K562 (cell line): ENCODE data around the gene COMMD10. TPM values are rescaled to one million over a fixed set of nuclear protein-coding genes. Genes with fewer than 3 reads are reported as not detected.

Source experiments
- CTBP1 ChIP-seq: fragments of 450-650 bp; IDR thresholded peaks from 2 replicates; pipeline ENCODE4 v1.6.1; 2016; ENCODE audit warnings: borderline replicate concordance
- CTCFL ChIP-seq: IDR thresholded peaks from 2 replicates; pipeline ENCODE4 v1.6.1; 2011; ENCODE audit warnings: borderline replicate concordance, low read depth, mild to moderate bottlenecking, moderate library complexity, low read length; ENCODE audit not compliant: insufficient read depth, poor library complexity, severe bottlenecking
- ELK3 ChIP-seq: fragments of 450-650 bp; formaldehyde crosslinking; IDR thresholded peaks from 2 replicates; pipeline ENCODE4 v1.4.0; 2020; ENCODE audit warnings: mild to moderate bottlenecking
- FOXA3 ChIP-seq, 2 experiments: fragments of 450-650 bp in 1 of 2; sonication (generic) in 1 of 2; formaldehyde crosslinking; IDR thresholded peaks in 1 of 2; conservative IDR thresholded peaks in 1 of 2; 2 replicates each; pipeline versions ENCODE4 v1.4.0 to v1.8.0; 2020 to 2022; ENCODE audit warnings: mild to moderate bottlenecking in 2 of 2, missing genetic modification reagents in 1 of 2
- IRF1 ChIP-seq: sonication (generic); formaldehyde crosslinking; IDR thresholded peaks from 2 replicates; pipeline ENCODE4 v1.8.0; 2022; ENCODE audit warnings: missing genetic modification reagents, mild to moderate bottlenecking, borderline replicate concordance
- KLF6 ChIP-seq: fragments of 250-450 bp; sonication (Bioruptor Pico); IDR thresholded peaks from 2 replicates; pipeline ENCODE4 v1.4.0; 2020; ENCODE audit warnings: mild to moderate bottlenecking, moderate library complexity, borderline replicate concordance
- LCOR ChIP-seq: sonication (generic); formaldehyde crosslinking; IDR thresholded peaks from 2 replicates; pipeline ENCODE4 v1.8.0; 2022; ENCODE audit warnings: mild to moderate bottlenecking, missing genetic modification reagents
- NCOA2 ChIP-seq, 2 experiments: fragments of 450-650 bp; IDR thresholded peaks; 2 replicates each; pipeline ENCODE4 v1.6.1; 2018; ENCODE audit warnings: mild to moderate bottlenecking in 2 of 2, moderate library complexity in 1 of 2; ENCODE audit not compliant: partially characterized antibody in 2 of 2
- NFRKB ChIP-seq: fragments of 450-650 bp; IDR thresholded peaks from 2 replicates; pipeline ENCODE4 v1.6.1; 2016; ENCODE audit warnings: low read depth
- PML ChIP-seq: IDR thresholded peaks from 2 replicates; pipeline ENCODE4 v1.6.1; 2012; ENCODE audit warnings: low read length, inconsistent platforms
- POLR3G ChIP-seq: IDR thresholded peaks from 2 replicates; pipeline ENCODE4 v1.6.1; 2011; ENCODE audit not compliant: insufficient read length, insufficient replicate concordance; ENCODE audit errors: extremely low read depth
- RNF219 ChIP-seq: fragments of 250-450 bp; sonication (Bioruptor Pico); IDR thresholded peaks from 2 replicates; pipeline ENCODE4 v1.5.0; 2022; ENCODE audit warnings: mild to moderate bottlenecking
- SAP30 ChIP-seq: fragments of 200-600 bp; sonication (generic); IDR thresholded peaks from 2 replicates; pipeline ENCODE4 v1.6.1; 2012; ENCODE audit warnings: borderline replicate concordance, low read depth, mild to moderate bottlenecking, moderate library complexity, low read length, control low read depth, inconsistent platforms; ENCODE audit not compliant: insufficient read depth, poor library complexity, severe bottlenecking
- SMARCA5 ChIP-seq: fragments of 450-650 bp; IDR thresholded peaks from 2 replicates; pipeline ENCODE4 v1.6.1; 2016
- SRSF9 ChIP-seq: fragments of 200-400 bp; formaldehyde crosslinking; IDR thresholded peaks from 2 replicates; pipeline ENCODE4 v1.6.1; 2017; ENCODE audit warnings: low read depth, low read length, borderline replicate concordance
- TCF15 ChIP-seq: fragments of 250-450 bp; sonication (Bioruptor Pico); IDR thresholded peaks from 2 replicates; pipeline ENCODE4 v1.8.0; 2022; ENCODE audit warnings: moderate library complexity, mild to moderate bottlenecking, inconsistent platforms
- TCFL5 ChIP-seq: fragments of 250-450 bp; sonication (Bioruptor Pico); conservative IDR thresholded peaks from 2 replicates; pipeline ENCODE4 v1.6.1; 2021; ENCODE audit warnings: mild to moderate bottlenecking, moderate library complexity, matching md5 sums
- TFE3 ChIP-seq: fragments of 450-650 bp; formaldehyde crosslinking; IDR thresholded peaks from 2 replicates; pipeline ENCODE4 v1.4.0; 2020; ENCODE audit warnings: mild to moderate bottlenecking, mixed read lengths
- ZNF41 ChIP-seq: fragments of 250-450 bp; sonication (Bioruptor Pico); conservative IDR thresholded peaks from 2 replicates; pipeline ENCODE4 v1.4.0; 2020; ENCODE audit warnings: mild to moderate bottlenecking
- polyA plus RNA-seq, 8 experiments: library from polyadenylated mRNA; depleted of rRNA in 4 of 8; stranded (reverse) in 5 of 8; unstranded in 3 of 8; fragments of >200 nt; fragmentation: Nextera tagmentation in 2 of 8; fragmentation: Illumina TruSeq in 1 of 8; extraction: Ambion mirVana in 2 of 8; extraction: Trizol in 1 of 8; gene quantifications; 2 replicates each; pipeline versions ENCODE4 v1.2.1 to v1.2.3, GENCODE V29; 2011 to 2014; ENCODE audit warnings: inconsistent platforms in 1 of 8, missing spikeins in 1 of 8
- total RNA-seq, 7 experiments: library from RNA; depleted of rRNA in 6 of 7; stranded (reverse); fragments of >200 nt in 6 of 7; fragmentation: Illumina TruSeq in 2 of 7; extraction: Trizol in 2 of 7; gene quantifications; 2 replicates each; pipeline versions ENCODE4 v1.2.1 to v1.2.3, GENCODE V29; 2011 to 2021; ENCODE audit warnings: low replicate concordance in 1 of 7

Gene COMMD10
- total and polyA plus RNA-seq, 9 of the 15 experiments (the other 6 are each of a cell fraction or from before 2014, with no cell fraction given) = 17.9 to 101 (median 28.0) TPM

GRCh38 chr5:116084287-116084691 lies 536 bp upstream of the COMMD10 start (continued):
- 0 out of 2 replicates have a peak, but pooled peaks have one; percentile 13 for TF ChIP-seq SMARCA5
- TF ChIP-seq FOXA3 (CRISPR knock-in tag; conservative IDR thresholded peaks at IDR 0.05 in 1 of 2, IDR thresholded peaks at IDR 0.05 in 1 of 2) = no peak
- TF ChIP-seq SAP30 = no peak
- TF ChIP-seq IRF1 (CRISPR knock-in tag) = no peak
- peak; percentile 30; the same call in 1 of the 2 replicates for TF ChIP-seq PML
- no peak for TF ChIP-seq TCFL5 (CRISPR knock-in tag)
- 0 out of 2 replicates have a peak, but pooled peaks have one; percentile 12 for TF ChIP-seq CTBP1
- no peak for TF ChIP-seq LCOR (CRISPR knock-in tag)
- no peak for TF ChIP-seq TFE3 (CRISPR knock-in tag)
- no peak for TF ChIP-seq NFRKB
- no peak for TF ChIP-seq KLF6 (CRISPR knock-in tag)
- TF ChIP-seq RNF219 (CRISPR knock-in tag) = no peak
- TF ChIP-seq TCF15 = no peak
- no peak for TF ChIP-seq CTCFL
- TF ChIP-seq POLR3G = no peak
- TF ChIP-seq SRSF9 = no peak
- no peak for TF ChIP-seq ELK3 (CRISPR knock-in tag)
- TF ChIP-seq ZNF41 (CRISPR knock-in tag) = no peak
- TF ChIP-seq NCOA2 (IDR thresholded peaks at IDR 0.05; ENCODE audit: partially characterized antibody in 2 of 2) = no peak
